CD14-positive monocyte (primary cell): ENCODE data around the gene LMTK3. TPM values are rescaled to one million over a fixed set of nuclear protein-coding genes. Genes with fewer than 3 reads are reported as not detected.
A peak's percentile ranks its signal among the peaks of the same experiment; 100 is the strongest.

ENCODE experiments used
- DNase-seq, 3 donors: peaks; one replicate each; pipeline ENCODE4 v3.0.0-alpha.2; 2011 to 2022
- H2AFZ ChIP-seq: 2 replicates; pipeline ENCODE4 v1.6.0; 2012; ENCODE audit warnings: mild to moderate bottlenecking, low read depth, low read length, inconsistent platforms; ENCODE audit not compliant: insufficient read depth, poor library complexity, severe bottlenecking
- H3K27ac ChIP-seq, 2 donors: 1 replicate in 1 of 2; 2 replicates in 1 of 2; pipeline ENCODE4 v1.5.1; 2012 to 2013; ENCODE audit warnings: low read length in 2 of 2, control low read depth in 1 of 2, inconsistent platforms in 1 of 2, low read depth in 1 of 2, mild to moderate bottlenecking in 1 of 2
- H3K27me3 ChIP-seq, 2 donors: one replicate each; pipeline versions ENCODE4 v1.6.0 to v1.6.1; 2011 to 2013; ENCODE audit warnings: low read length in 2 of 2; ENCODE audit not compliant: control insufficient read depth in 2 of 2, insufficient read depth in 2 of 2
- H3K36me3 ChIP-seq, 2 donors: replicated peaks in 1 of 2; 1 replicate in 1 of 2; 2 replicates in 1 of 2; pipeline versions ENCODE4 v1.5.1 to v1.6.1; 2012 to 2013; ENCODE audit warnings: low read length in 2 of 2, control low read depth in 1 of 2, inconsistent platforms in 1 of 2, mild to moderate bottlenecking in 1 of 2; ENCODE audit not compliant: insufficient read depth in 2 of 2, control insufficient read depth in 1 of 2
- H3K4me1 ChIP-seq, 2 donors: 1 replicate in 1 of 2; 2 replicates in 1 of 2; pipeline versions ENCODE4 v1.5.1 to v1.6.1; 2012 to 2013; ENCODE audit warnings: low read length in 2 of 2, control low read depth in 1 of 2, inconsistent platforms in 1 of 2, mild to moderate bottlenecking in 1 of 2, moderate library complexity in 1 of 2; ENCODE audit not compliant: insufficient read depth in 2 of 2, control insufficient read depth in 1 of 2
- H3K4me2 ChIP-seq: replicated peaks from 2 replicates; pipeline ENCODE3; 2012; ENCODE audit warnings: low read length, moderate library complexity, mild to moderate bottlenecking; ENCODE audit not compliant: poor library complexity, severe bottlenecking; ENCODE audit errors: extremely low read depth
- H3K4me3 ChIP-seq, 3 experiments: fragments of 200-600 bp in 1 of 3; sonication (generic) in 1 of 3; replicated peaks in 1 of 3; 1 replicate in 2 of 3; 2 replicates in 1 of 3; pipeline ENCODE4 v1.5.1; 2011 to 2013; ENCODE audit warnings: low read length in 3 of 3, mild to moderate bottlenecking in 3 of 3, control low read depth in 2 of 3, low read depth in 2 of 3, inconsistent platforms in 1 of 3, moderate library complexity in 1 of 3
- H3K79me2 ChIP-seq: 2 replicates; pipeline ENCODE4 v1.6.0; 2012; ENCODE audit warnings: mild to moderate bottlenecking, control low read depth, inconsistent platforms, low read length, moderate library complexity; ENCODE audit not compliant: insufficient read depth
- H3K9ac ChIP-seq: 2 replicates; pipeline ENCODE4 v1.6.0; 2017; ENCODE audit warnings: low read length, mild to moderate bottlenecking; ENCODE audit not compliant: insufficient read depth, poor library complexity, severe bottlenecking
- H3K9me3 ChIP-seq, 2 donors: replicated peaks in 1 of 2; 1 replicate in 1 of 2; 2 replicates in 1 of 2; pipeline versions ENCODE4 v1.5.1 to v1.6.1; 2012 to 2013; ENCODE audit warnings: low read length in 2 of 2, control low read depth in 1 of 2; ENCODE audit not compliant: control insufficient read depth in 1 of 2, insufficient read depth in 1 of 2
- H4K20me1 ChIP-seq: 2 replicates; pipeline ENCODE4 v1.6.0; 2012; ENCODE audit warnings: mild to moderate bottlenecking, low read length, control low read depth, moderate library complexity; ENCODE audit not compliant: insufficient read depth
- H3K27ac Mint-ChIP-seq, 7 donors: one replicate each; pipeline ENCODE4 v1.8.0; 2020; ENCODE audit warnings: mild to moderate bottlenecking in 7 of 7, mixed read lengths in 7 of 7, moderate library complexity in 6 of 7, inconsistent platforms in 2 of 7
- H3K27me3 Mint-ChIP-seq, 3 donors: one replicate each; pipeline ENCODE4 v1.8.0; 2021 to 2022; ENCODE audit warnings: low read depth in 3 of 3, mild to moderate bottlenecking in 3 of 3, mixed read lengths in 3 of 3, moderate library complexity in 3 of 3, inconsistent platforms in 1 of 3
- H3K36me3 Mint-ChIP-seq, 2 donors: one replicate each; pipeline ENCODE4 v1.8.0; 2020; ENCODE audit warnings: mixed read lengths in 2 of 2, inconsistent platforms in 1 of 2, mild to moderate bottlenecking in 1 of 2
- H3K4me1 Mint-ChIP-seq: one replicate; pipeline ENCODE4 v1.8.0; 2020; ENCODE audit warnings: mild to moderate bottlenecking, mixed read lengths
- H3K4me3 Mint-ChIP-seq, 2 donors: one replicate each; pipeline ENCODE4 v1.8.0; 2020; ENCODE audit warnings: mild to moderate bottlenecking in 2 of 2, mixed read lengths in 2 of 2, moderate library complexity in 1 of 2
- H3K9me3 Mint-ChIP-seq, 7 donors: one replicate each; pipeline ENCODE4 v1.8.0; 2020 to 2022; ENCODE audit warnings: mixed read lengths in 7 of 7, mild to moderate bottlenecking in 6 of 7, moderate library complexity in 6 of 7, inconsistent platforms in 2 of 7
- WGBS: methylation state at CpG from one replicate; pipeline ENCODE4 v1.1.5; 2013; ENCODE audit warnings: missing lambda C conversion rate; ENCODE audit not compliant: insufficient coverage; 5-methylcytosine and 5-hydroxymethylcytosine counted together
- intact Hi-C, 2 donors: fragments of 100-400 bp; cut with micrococcal nuclease; formaldehyde crosslinking; loops; one replicate each; pipeline versions ENCODE4 v1.15.0 to v1.15.1; 2023
- polyA plus RNA-seq, 3 donors: library from polyadenylated mRNA; depleted of rRNA in 1 of 3; unstranded in 2 of 3; stranded (reverse) in 1 of 3; fragments of 300-500 nt in 2 of 3; fragments of >200 nt in 1 of 3; fragmentation: Illumina TruSeq in 2 of 3; gene quantifications; 1 replicate in 2 of 3; 2 replicates in 1 of 3; pipeline ENCODE4 v1.2.3, GENCODE V29; 2012 to 2021
- TF ChIP-seq, protein P1 (sequence below): fragments of 200-600 bp; IDR thresholded peaks from one replicate; pipeline ENCODE4 v1.8.0; 2022; ENCODE audit warnings: antibody characterized with exemption, mild to moderate bottlenecking

Gene LMTK3
- polyA plus RNA-seq, 3 donors = 0.08 TPM; not detected in 2

- Histone ChIP-seq H3K4me2 (no peak overlapping the region), H3K79me2 (no peaks in the 10 kb centered on the region), H3K4me3 (no peak overlapping the region), H3K4me1 (peaks cover 5 to 21% of the 10 kb centered on the region in 2 donors), H3K9me3 (peaks cover 0 to 4% of the 10 kb centered on the region in 2 donors), H2AFZ (no peak overlapping the region), H3K27ac (no peak overlapping the region), H3K36me3 (no peaks in the 10 kb centered on the region), H3K27me3 (peaks cover 4 to 16% of the 10 kb centered on the region in 2 donors), H3K9ac (no peak overlapping the region), H4K20me1 (no peaks in the 10 kb centered on the region)
- Mint-ChIP-seq H3K36me3 (peaks cover 0 to 5% of the 10 kb centered on the region in 2 donors), H3K4me1 (peaks cover 24% of the 10 kb centered on the region), H3K27me3 (peaks cover 16 to 24% (median 18%) of the 10 kb centered on the region in 3 donors), H3K4me3 (no peak overlapping the region), H3K27ac (no peak overlapping the region), H3K9me3 (peaks cover 0 to 11% (median 6%) of the 10 kb centered on the region in 7 donors)
- 94% methylated on average over 4 of the region's 5 CpGs for WGBS
- intact Hi-C loops = loop anchor here (2.0 to 5.0 kb wide), 2 partner anchors 79 to 81 kb away; no protein-coding TSS in a partner anchor
- TF ChIP-seq, protein P1, sequence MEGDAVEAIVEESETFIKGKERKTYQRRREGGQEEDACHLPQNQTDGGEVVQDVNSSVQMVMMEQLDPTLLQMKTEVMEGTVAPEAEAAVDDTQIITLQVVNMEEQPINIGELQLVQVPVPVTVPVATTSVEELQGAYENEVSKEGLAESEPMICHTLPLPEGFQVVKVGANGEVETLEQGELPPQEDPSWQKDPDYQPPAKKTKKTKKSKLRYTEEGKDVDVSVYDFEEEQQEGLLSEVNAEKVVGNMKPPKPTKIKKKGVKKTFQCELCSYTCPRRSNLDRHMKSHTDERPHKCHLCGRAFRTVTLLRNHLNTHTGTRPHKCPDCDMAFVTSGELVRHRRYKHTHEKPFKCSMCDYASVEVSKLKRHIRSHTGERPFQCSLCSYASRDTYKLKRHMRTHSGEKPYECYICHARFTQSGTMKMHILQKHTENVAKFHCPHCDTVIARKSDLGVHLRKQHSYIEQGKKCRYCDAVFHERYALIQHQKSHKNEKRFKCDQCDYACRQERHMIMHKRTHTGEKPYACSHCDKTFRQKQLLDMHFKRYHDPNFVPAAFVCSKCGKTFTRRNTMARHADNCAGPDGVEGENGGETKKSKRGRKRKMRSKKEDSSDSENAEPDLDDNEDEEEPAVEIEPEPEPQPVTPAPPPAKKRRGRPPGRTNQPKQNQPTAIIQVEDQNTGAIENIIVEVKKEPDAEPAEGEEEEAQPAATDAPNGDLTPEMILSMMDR = peak; percentile 68
- DNase-seq = peak; percentile 27 to 57 (median 33)
Observed at GRCh38 chr19:48506138-48506733, 5.4 kb downstream of the LMTK3 start.

- Mint-ChIP-seq H3K4me3 (no peak overlapping the region), H3K4me1 (peaks cover 20% of the 10 kb centered on the region), H3K27ac (peak overlapping the region in 1 of 7 donors; percentile 78), H3K27me3 (peaks cover 18 to 45% (median 27%) of the 10 kb centered on the region in 3 donors), H3K9me3 (peaks cover 0 to 6% (median 4%) of the 10 kb centered on the region in 7 donors), H3K36me3 (no peaks in the 10 kb centered on the region)
- Histone ChIP-seq H4K20me1 (no peaks in the 10 kb centered on the region), H3K4me3 (peak overlapping the region in 1 of 3 experiments; percentile 37), H3K9ac (no peak overlapping the region), H3K36me3 (no peaks in the 10 kb centered on the region), H3K79me2 (no peaks in the 10 kb centered on the region), H3K27me3 (peaks cover 7 to 32% of the 10 kb centered on the region in 2 donors), H3K4me1 (peaks cover 9 to 19% of the 10 kb centered on the region in 2 donors), H2AFZ (peak overlapping the region; percentile 33), H3K27ac (no peak overlapping the region), H3K9me3 (no peaks in the 10 kb centered on the region), H3K4me2 (peak overlapping the region; percentile 42)
- TF ChIP-seq, protein P1 = no peak
- WGBS = 18% methylated on average over 21 of the region's 27 CpGs
- intact Hi-C loops = loop anchor here in 1 of 2 donors (1.0 kb wide), 1 partner anchor 9 kb away; no protein-coding TSS in a partner anchor
- no peak for DNase-seq
Observed at GRCh38 chr19:48502350-48503018, 9.2 kb downstream of the LMTK3 start.
